Measurements from ENCODE around the gene ADAMTS12.

The ADAMTS12 gene

GRCh38 chr5:33793836-33794549 lies 97.8 kb downstream of the ADAMTS12 start:
- no peak overlapping the region for H3K27ac ChIP-seq
- TF ChIP-seq ZFX (IDR thresholded peaks at IDR 0.05; ENCODE audit: borderline replicate concordance) (no peak), CTCF (IDR thresholded peaks at IDR 0.05) (no peak)

GRCh38 chr5:33793276-33793675 lies 98.5 kb downstream of the ADAMTS12 start:
- no peak for TF ChIP-seq CTCF (IDR thresholded peaks at IDR 0.05)
- TF ChIP-seq ZFX (IDR thresholded peaks at IDR 0.05; ENCODE audit: borderline replicate concordance), result no peak
- H3K27ac ChIP-seq, result no peak overlapping the region

- no peak overlapping the region for H3K27ac ChIP-seq
- TF ChIP-seq ZFX (IDR thresholded peaks at IDR 0.05; ENCODE audit: borderline replicate concordance) (no peak), CTCF (IDR thresholded peaks at IDR 0.05) (no peak)
Observed at GRCh38 chr5:33792559-33792958, 99.2 kb downstream of the ADAMTS12 start.

- TF ChIP-seq ZFX (IDR thresholded peaks at IDR 0.05; ENCODE audit: borderline replicate concordance) (no peak), CTCF (IDR thresholded peaks at IDR 0.05) (no peak)
- no peak overlapping the region for H3K27ac ChIP-seq
Observed at GRCh38 chr5:33789567-33789957, 102.2 kb downstream of the ADAMTS12 start.

- no peak overlapping the region for H3K27ac ChIP-seq
- TF ChIP-seq CTCF (IDR thresholded peaks at IDR 0.05) (no peak), ZFX (IDR thresholded peaks at IDR 0.05; ENCODE audit: borderline replicate concordance) (no peak)
Observed at GRCh38 chr5:33788922-33789566, 102.7 kb downstream of the ADAMTS12 start.

- TF ChIP-seq CTCF (IDR thresholded peaks at IDR 0.05) (no peak), ZFX (IDR thresholded peaks at IDR 0.05; ENCODE audit: borderline replicate concordance) (no peak)
- no peak overlapping the region for H3K27ac ChIP-seq
Observed at GRCh38 chr5:33785571-33785970, 106.2 kb downstream of the ADAMTS12 start.

GRCh38 chr5:33781286-33781685 lies 110.5 kb downstream of the ADAMTS12 start:
- no peak overlapping the region for H3K27ac ChIP-seq
- TF ChIP-seq ZFX (IDR thresholded peaks at IDR 0.05; ENCODE audit: borderline replicate concordance) (no peak), CTCF (IDR thresholded peaks at IDR 0.05) (no peak)
